Coronary artery (tissue), 2 donors: ENCODE results near the gene PNMA6E.

Experiments
- DNase-seq: peaks from one replicate; pipeline ENCODE4 v3.0.0-alpha.2; 2017; ENCODE audit warnings: low spot score
- H3K27ac ChIP-seq, 2 donors: fragments of 200-600 bp; sonication (generic); one replicate each; pipeline ENCODE4 v1.5.1; 2016 to 2019
- H3K4me3 ChIP-seq: fragments of 200-600 bp; sonication (generic); 2 replicates; pipeline ENCODE4 v1.5.1; 2016; ENCODE audit warnings: mild to moderate bottlenecking, moderate library complexity
- CTCF ChIP-seq: fragments of 200-600 bp; sonication (generic); IDR thresholded peaks from one replicate; pipeline ENCODE4 v1.5.1; 2019; ENCODE audit warnings: antibody characterized with exemption

The PNMA6E gene

GRCh38 chrX:153401133-153401764 is at the start of gene PNMA6E:
TSS of gene PNMA6E (minus strand) at chrX:153401350. CDS start at chrX:153398849, 2,501 bp downstream.
- DNase-seq: no peak
- no peak within 1 kb of the TSS for H3K4me3 ChIP-seq
- TF ChIP-seq CTCF: no peak
- H3K27ac ChIP-seq: no peak within 1 kb of the TSS

DNA sequence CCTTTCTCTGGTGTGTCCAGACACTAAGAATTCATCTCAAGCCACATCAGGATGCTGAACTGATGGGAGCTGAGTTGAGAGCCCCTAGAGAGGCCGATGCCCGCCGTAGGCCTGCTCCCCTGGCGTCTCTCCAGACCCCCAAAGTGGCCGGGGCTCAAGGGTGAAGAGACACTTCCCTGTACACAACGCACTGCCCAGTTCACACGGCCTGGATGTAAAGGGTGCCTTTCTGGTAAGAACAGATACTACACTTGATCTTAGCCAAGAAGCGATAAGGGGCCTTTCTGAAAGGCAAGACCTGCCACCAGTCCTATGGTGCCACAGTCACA is 49.8 kb upstream of the PNMA6E start:
- no peak for DNase-seq
- H3K27ac ChIP-seq: no peak overlapping the region
- no peak overlapping the region for H3K4me3 ChIP-seq
- no peak for TF ChIP-seq CTCF

DNA sequence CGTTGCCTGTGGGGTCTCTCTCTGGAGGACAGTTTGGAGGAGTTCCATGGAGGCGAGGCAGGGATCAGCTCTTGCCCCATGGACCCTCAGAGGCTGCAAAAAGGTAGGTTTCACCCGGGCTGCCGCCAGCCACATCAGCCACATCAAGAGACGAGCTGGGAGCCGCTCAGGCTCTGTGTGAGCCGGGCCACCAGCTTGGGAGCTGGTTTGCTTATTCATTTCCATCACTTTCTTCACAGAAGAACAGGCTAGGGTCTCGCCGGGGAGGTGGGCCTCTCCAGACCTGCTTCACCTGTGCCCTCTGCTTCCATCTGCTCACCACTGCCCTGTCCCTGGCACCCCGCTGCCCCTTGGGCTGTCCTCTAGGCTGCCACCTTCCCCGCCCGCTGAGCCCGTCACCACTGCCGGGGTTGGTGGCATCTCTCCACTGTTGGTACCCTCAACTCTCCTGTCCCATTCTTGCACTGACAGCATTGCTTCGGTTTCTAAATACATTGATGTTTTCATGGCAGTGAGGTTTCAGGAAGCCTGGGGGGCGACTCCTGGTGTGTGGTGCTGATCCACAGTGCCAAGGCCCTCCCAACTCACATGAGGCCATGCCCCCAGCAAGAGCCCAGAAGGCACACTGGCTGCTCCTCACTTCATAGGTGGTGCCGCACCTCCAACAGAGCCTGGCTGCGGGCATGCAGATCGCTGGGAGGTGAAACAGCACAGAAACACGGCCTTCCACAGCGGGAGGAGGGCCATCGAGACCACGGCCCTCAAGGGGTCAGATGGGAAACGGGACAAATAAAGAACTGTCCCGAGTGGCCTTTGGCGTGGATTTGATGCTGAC is 49.2 kb upstream of the PNMA6E start:
- no peak for TF ChIP-seq CTCF
- Histone ChIP-seq H3K4me3 (no peak overlapping the region), H3K27ac (no peak overlapping the region)
- no peak for DNase-seq

GRCh38 chrX:153449368-153450113 is 48.4 kb upstream of the PNMA6E start:
- Histone ChIP-seq H3K27ac (no peak overlapping the region), H3K4me3 (no peak overlapping the region)
- TF ChIP-seq CTCF: no peak
- no peak for DNase-seq

DNA sequence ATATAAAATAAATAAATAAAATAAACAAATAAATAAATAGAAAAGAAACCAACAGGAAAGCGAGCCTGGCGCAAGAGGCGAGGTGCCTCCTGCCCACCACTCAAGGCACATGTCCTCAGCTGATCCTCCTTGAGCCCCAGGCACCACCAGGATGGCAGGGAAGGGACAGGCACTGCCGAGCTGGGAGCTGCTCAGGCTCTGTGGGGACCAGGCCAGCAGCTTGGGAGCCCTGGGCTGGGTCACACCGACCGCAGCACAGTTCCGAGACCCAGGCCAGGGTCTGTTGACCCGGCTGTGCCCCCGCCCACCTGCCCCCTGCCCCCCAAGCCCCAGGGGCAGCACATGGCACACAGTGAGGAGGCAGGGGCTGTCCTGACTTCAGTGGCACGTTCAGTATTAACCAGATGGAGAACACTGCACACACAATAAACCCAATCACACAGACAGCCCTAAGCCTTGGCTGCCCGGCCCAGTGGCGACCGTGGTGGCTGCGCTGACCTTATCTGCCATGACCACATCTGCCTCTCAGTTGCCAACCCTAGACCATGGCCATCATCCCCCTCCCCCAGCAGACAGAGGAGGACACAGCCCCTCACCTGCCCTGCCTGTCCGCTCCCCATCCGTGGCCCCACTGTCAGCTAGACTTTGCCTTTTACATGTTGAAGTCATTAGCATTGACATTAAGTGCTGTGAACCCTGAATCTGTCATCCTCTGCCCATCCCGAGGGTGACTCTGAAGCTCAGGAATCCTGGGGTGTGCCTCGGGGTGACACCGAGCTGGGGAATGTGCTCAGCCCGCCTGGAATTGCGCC is 47.6 kb upstream of the PNMA6E start:
- Histone ChIP-seq H3K4me3 (no peak overlapping the region), H3K27ac (no peak overlapping the region)
- DNase-seq: no peak
- TF ChIP-seq CTCF: no peak

DNA sequence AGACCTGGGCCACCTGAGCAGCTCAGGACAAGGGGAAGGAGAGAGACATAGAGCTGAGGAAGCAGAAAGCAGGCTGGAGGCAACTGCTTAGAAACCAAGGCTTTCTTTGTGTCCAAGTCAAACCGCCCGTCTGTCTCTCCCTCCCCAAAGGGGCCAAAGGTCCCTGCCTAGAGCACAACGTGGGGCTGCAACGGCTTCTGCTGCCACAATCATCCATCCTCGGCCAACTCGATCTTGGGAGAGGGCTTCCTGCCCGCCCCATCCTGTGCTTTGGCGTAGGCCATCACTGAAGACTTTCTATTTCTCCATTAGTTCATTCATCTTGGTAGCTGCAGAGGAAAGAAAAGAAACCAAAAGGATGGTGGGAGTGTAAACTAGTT is 46.4 kb upstream of the PNMA6E start:
- no peak for DNase-seq
- no peak for TF ChIP-seq CTCF
- Histone ChIP-seq H3K27ac (no peak overlapping the region), H3K4me3 (no peak overlapping the region)
